Measurements from ENCODE around the gene TLR5. TPM values are rescaled to one million over a fixed set of nuclear protein-coding genes. Genes with fewer than 3 reads are reported as not detected.

The TLR5 gene
- total and polyA plus RNA-seq, 7 experiments from 2014 or later: 3.1 to 8.0 (median 5.1) TPM; not detected in 1

- no peak overlapping the region for H3K4me3 Mint-ChIP-seq
- no peak for DNase-seq
- H3K27me3 Mint-ChIP-seq: peaks cover 0 to 21% (median 2%) of the 10 kb centered on the region in 5 donors
- Histone ChIP-seq H3K27me3 (ENCODE audit: control insufficient read depth in 2 of 2, insufficient read depth in 2 of 2, low read length in 2 of 2) (no peaks in the 10 kb centered on the region), H3K36me3 (ENCODE audit: control insufficient read depth in 2 of 3, insufficient read depth in 3 of 3, low read length in 3 of 3) (no peaks in the 10 kb centered on the region), H3K9me3 (ENCODE audit: control insufficient read depth in 2 of 3, low read length in 3 of 3) (no peaks in the 10 kb centered on the region), H3K4me1 (ENCODE audit: control insufficient read depth in 2 of 2, insufficient read depth in 2 of 2, low read length in 2 of 2) (no peaks in the 10 kb centered on the region), H3K27ac (ENCODE audit: low read depth, low read length) (no peak overlapping the region), H3K4me3 (ENCODE audit: low read length) (no peak overlapping the region)
- peaks cover 0 to 11% (median 10%) of the 10 kb centered on the region in 5 donors for H3K36me3 Mint-ChIP-seq
- POLR2A ChIA-PET: no interaction called here
- no peaks in the 10 kb centered on the region for H3K4me1 Mint-ChIP-seq
- intact Hi-C loops (cut with micrococcal nuclease): no loop called here
- CTCF ChIA-PET: no interaction called here
- peaks cover 0 to 32% (median 8%) of the 10 kb centered on the region in 11 donors for H3K9me3 Mint-ChIP-seq
- H3K27ac Mint-ChIP-seq: no peak overlapping the region
- ATAC-seq: no peak
These were observed 45.3 kb downstream of the TLR5 start for GRCh38 chr1:223097713-223098112.

- DNase-seq (no peak), ATAC-seq (no peak)
- Mint-ChIP-seq H3K27ac (no peak overlapping the region), H3K27me3 (peaks cover 0 to 21% (median 2%) of the 10 kb centered on the region in 5 donors), H3K4me3 (no peak overlapping the region), H3K4me1 (no peaks in the 10 kb centered on the region), H3K36me3 (peaks cover 0 to 11% (median 6%) of the 10 kb centered on the region in 5 donors), H3K9me3 (peaks cover 0 to 20% (median 6%) of the 10 kb centered on the region in 11 donors)
- no peaks in the 10 kb centered on the region for H3K27me3 ChIP-seq (ENCODE audit: control insufficient read depth in 2 of 2, insufficient read depth in 2 of 2, low read length in 2 of 2)
- POLR2A ChIA-PET: no interaction called here
- no peaks in the 10 kb centered on the region for H3K4me1 ChIP-seq (ENCODE audit: control insufficient read depth in 2 of 2, insufficient read depth in 2 of 2, low read length in 2 of 2)
- no peak overlapping the region for H3K27ac ChIP-seq (ENCODE audit: low read depth, low read length)
- H3K36me3 ChIP-seq (ENCODE audit: control insufficient read depth in 2 of 3, insufficient read depth in 3 of 3, low read length in 3 of 3): no peaks in the 10 kb centered on the region
- intact Hi-C loops (cut with micrococcal nuclease): no loop called here
- no peak overlapping the region for H3K4me3 ChIP-seq (ENCODE audit: low read length)
- H3K9me3 ChIP-seq (ENCODE audit: control insufficient read depth in 2 of 3, low read length in 3 of 3): no peaks in the 10 kb centered on the region
- CTCF ChIA-PET: no interaction called here
These were observed 47.2 kb downstream of the TLR5 start for GRCh38 chr1:223095870-223096269.

GRCh38 chr1:223091896-223092295 lies 51.2 kb downstream of the TLR5 start:
- H3K36me3 Mint-ChIP-seq: no peaks in the 10 kb centered on the region
- CTCF ChIA-PET: interaction anchor here (0.6 kb wide), 1 partner anchor 291 kb away, joined by 4 read pairs; no protein-coding TSS in a partner anchor
- ATAC-seq: no peak

GRCh38 chr1:223089250-223089649 lies 53.8 kb downstream of the TLR5 start:
- Histone ChIP-seq H3K4me1 (ENCODE audit: control insufficient read depth in 2 of 2, insufficient read depth in 2 of 2, low read length in 2 of 2) (no peaks in the 10 kb centered on the region), H3K4me3 (ENCODE audit: low read length) (no peak overlapping the region), H3K36me3 (ENCODE audit: control insufficient read depth in 2 of 3, insufficient read depth in 3 of 3, low read length in 3 of 3) (no peaks in the 10 kb centered on the region), H3K9me3 (ENCODE audit: control insufficient read depth in 2 of 3, low read length in 3 of 3) (no peaks in the 10 kb centered on the region), H3K27me3 (ENCODE audit: control insufficient read depth in 2 of 2, insufficient read depth in 2 of 2, low read length in 2 of 2) (no peaks in the 10 kb centered on the region), H3K27ac (ENCODE audit: low read depth, low read length) (no peak overlapping the region)
- Mint-ChIP-seq H3K4me3 (no peak overlapping the region), H3K9me3 (no peaks in the 10 kb centered on the region), H3K36me3 (no peaks in the 10 kb centered on the region), H3K4me1 (peaks cover 2 to 12% (median 10%) of the 10 kb centered on the region in 7 donors), H3K27me3 (no peaks in the 10 kb centered on the region), H3K27ac (no peak overlapping the region)
- POLR2A ChIA-PET: no interaction called here
- intact Hi-C loops (cut with micrococcal nuclease): no loop called here
- ATAC-seq: no peak
- CTCF ChIA-PET: interaction anchor here (0.8 to 1.8 kb wide), 5 partner anchors 9 to 376 kb away, joined by 3 to 6 read pairs (median 5); no protein-coding TSS in a partner anchor
- DNase-seq: no peak

More at GRCh38 chr1:223091896-223092295, 51.2 kb downstream of the TLR5 start:
- Mint-ChIP-seq H3K9me3 (no peaks in the 10 kb centered on the region), H3K27me3 (no peaks in the 10 kb centered on the region), H3K27ac (no peak overlapping the region), H3K4me1 (peaks cover 2 to 9% (median 8%) of the 10 kb centered on the region in 7 donors), H3K4me3 (no peak overlapping the region)
- no peaks in the 10 kb centered on the region for H3K27me3 ChIP-seq (ENCODE audit: control insufficient read depth in 2 of 2, insufficient read depth in 2 of 2, low read length in 2 of 2)
- H3K4me3 ChIP-seq (ENCODE audit: low read length): no peak overlapping the region
- no peak overlapping the region for H3K27ac ChIP-seq (ENCODE audit: low read depth, low read length)
- POLR2A ChIA-PET: no interaction called here
- H3K36me3 ChIP-seq (ENCODE audit: control insufficient read depth in 2 of 3, insufficient read depth in 3 of 3, low read length in 3 of 3): no peaks in the 10 kb centered on the region
- intact Hi-C loops (cut with micrococcal nuclease): no loop called here
- no peaks in the 10 kb centered on the region for H3K9me3 ChIP-seq (ENCODE audit: control insufficient read depth in 2 of 3, low read length in 3 of 3)
- no peaks in the 10 kb centered on the region for H3K4me1 ChIP-seq (ENCODE audit: control insufficient read depth in 2 of 2, insufficient read depth in 2 of 2, low read length in 2 of 2)
- DNase-seq: no peak

GRCh38 chr1:223088713-223089240 lies 54.3 kb downstream of the TLR5 start:
- ChIA-PET POLR2A (no interaction called here), CTCF (interaction anchor here (1.4 to 1.8 kb wide), 4 partner anchors 10 to 350 kb away, joined by 5 to 6 read pairs (median 5); no protein-coding TSS in a partner anchor)
- no peak overlapping the region for H3K4me3 Mint-ChIP-seq
- Histone ChIP-seq H3K27ac (ENCODE audit: low read depth, low read length) (no peak overlapping the region), H3K27me3 (ENCODE audit: control insufficient read depth in 2 of 2, insufficient read depth in 2 of 2, low read length in 2 of 2) (no peaks in the 10 kb centered on the region), H3K4me1 (ENCODE audit: control insufficient read depth in 2 of 2, insufficient read depth in 2 of 2, low read length in 2 of 2) (no peaks in the 10 kb centered on the region), H3K4me3 (ENCODE audit: low read length) (no peak overlapping the region), H3K9me3 (ENCODE audit: control insufficient read depth in 2 of 3, low read length in 3 of 3) (no peaks in the 10 kb centered on the region), H3K36me3 (ENCODE audit: control insufficient read depth in 2 of 3, insufficient read depth in 3 of 3, low read length in 3 of 3) (no peaks in the 10 kb centered on the region)
- peaks cover 2 to 12% (median 10%) of the 10 kb centered on the region in 7 donors for H3K4me1 Mint-ChIP-seq
- intact Hi-C loops (cut with micrococcal nuclease): no loop called here
- H3K36me3 Mint-ChIP-seq: no peaks in the 10 kb centered on the region
- H3K27me3 Mint-ChIP-seq: no peaks in the 10 kb centered on the region
- no peak overlapping the region for H3K27ac Mint-ChIP-seq
- ATAC-seq (no peak), DNase-seq (no peak)
- no peaks in the 10 kb centered on the region for H3K9me3 Mint-ChIP-seq

- Histone ChIP-seq H3K27ac (ENCODE audit: low read depth, low read length) (no peak overlapping the region), H3K9me3 (ENCODE audit: control insufficient read depth in 2 of 3, low read length in 3 of 3) (no peaks in the 10 kb centered on the region), H3K4me1 (ENCODE audit: control insufficient read depth in 2 of 2, insufficient read depth in 2 of 2, low read length in 2 of 2) (no peaks in the 10 kb centered on the region), H3K4me3 (ENCODE audit: low read length) (no peak overlapping the region), H3K27me3 (ENCODE audit: control insufficient read depth in 2 of 2, insufficient read depth in 2 of 2, low read length in 2 of 2) (no peaks in the 10 kb centered on the region), H3K36me3 (ENCODE audit: control insufficient read depth in 2 of 3, insufficient read depth in 3 of 3, low read length in 3 of 3) (no peaks in the 10 kb centered on the region)
- DNase-seq (no peak), ATAC-seq (no peak)
- CTCF ChIA-PET: interaction anchor here (0.6 kb wide), 1 partner anchor 274 kb away, joined by 3 read pairs; no protein-coding TSS in a partner anchor
- H3K27ac Mint-ChIP-seq: peak overlapping the region in 5 of 9 donors; percentile 33 to 78 (median 52)
- POLR2A ChIA-PET: interaction anchor here (1.1 kb wide), 1 partner anchor 350 kb away, joined by 3 read pairs; no protein-coding TSS in a partner anchor
- no peaks in the 10 kb centered on the region for H3K27me3 Mint-ChIP-seq
- H3K36me3 Mint-ChIP-seq: no peaks in the 10 kb centered on the region
- H3K4me1 Mint-ChIP-seq: peaks cover 2 to 12% (median 10%) of the 10 kb centered on the region in 7 donors
- no peaks in the 10 kb centered on the region for H3K9me3 Mint-ChIP-seq
- peak overlapping the region in 1 of 10 donors; percentile 35 for H3K4me3 Mint-ChIP-seq
- intact Hi-C loops (cut with micrococcal nuclease): no loop called here
These were observed 55.5 kb downstream of the TLR5 start for GRCh38 chr1:223087291-223088255.
